Mucosa of descending colon (tissue), 3 donors: ENCODE data around the gene MINDY2. TPM values are rescaled to one million over a fixed set of nuclear protein-coding genes. Genes with fewer than 3 reads are reported as not detected.

Source experiments
- ATAC-seq: fragments of 200-7000 bp; cut with Tn5 transposase; one replicate; pipeline ENCODE4 v1.9.1; 2020; ENCODE audit warnings: mild to moderate bottlenecking, moderate library complexity
- DNase-seq, 3 donors: peaks; one replicate each; pipeline ENCODE4 v3.0.0-alpha.2; 2020
- H3K36me3 ChIP-seq: fragments of 200-600 bp; one replicate; pipeline ENCODE4 v1.8.0; 2021; ENCODE audit warnings: low read depth, mild to moderate bottlenecking
- H3K4me1 ChIP-seq: fragments of 200-600 bp; one replicate; pipeline ENCODE4 v1.8.0; 2021; ENCODE audit warnings: low read depth, mild to moderate bottlenecking
- H3K4me3 ChIP-seq: fragments of 200-600 bp; one replicate; pipeline ENCODE4 v1.8.0; 2021; ENCODE audit warnings: mild to moderate bottlenecking
- H3K9me3 ChIP-seq: fragments of 200-600 bp; one replicate; pipeline ENCODE4 v1.8.0; 2021; ENCODE audit warnings: mild to moderate bottlenecking
- intact Hi-C, 2 donors: fragments of 100-400 bp; cut with DNase I in 1 of 2; cut with micrococcal nuclease in 1 of 2; formaldehyde crosslinking; loops; one replicate each; pipeline versions ENCODE4 v1.11.0 to v1.11.1; 2022; cut with DNase I, micrococcal nuclease
- total RNA-seq, 3 donors: library from RNA; stranded (reverse); fragmentation: NEBNext Ultra II Directional in 2 of 3; extraction: Animal tissue kit (Norgen Biotek cat#: 25700) in 2 of 3; gene quantifications; one replicate each; pipeline versions ENCODE4 v1.2.1 to v1.2.4, GENCODE V29; 2021 to 2023
- TF ChIP-seq, protein P1 (sequence below): fragments of 200-600 bp; IDR thresholded peaks from one replicate; pipeline ENCODE4 v1.8.0; 2022; ENCODE audit warnings: antibody characterized with exemption, mild to moderate bottlenecking
- donor health status: DM: no; HTN: no; CAD: no; lungs with moderate emphysema.
- donor health status: DM: no; HTN: no; CAD: no.
- donor health status: DM: no; HTN: yes; CAD: no.

MINDY2 gene
- total RNA-seq, 3 donors from 2014 or later, result 12.0 to 24.2 (median 13.3) TPM

DNA sequence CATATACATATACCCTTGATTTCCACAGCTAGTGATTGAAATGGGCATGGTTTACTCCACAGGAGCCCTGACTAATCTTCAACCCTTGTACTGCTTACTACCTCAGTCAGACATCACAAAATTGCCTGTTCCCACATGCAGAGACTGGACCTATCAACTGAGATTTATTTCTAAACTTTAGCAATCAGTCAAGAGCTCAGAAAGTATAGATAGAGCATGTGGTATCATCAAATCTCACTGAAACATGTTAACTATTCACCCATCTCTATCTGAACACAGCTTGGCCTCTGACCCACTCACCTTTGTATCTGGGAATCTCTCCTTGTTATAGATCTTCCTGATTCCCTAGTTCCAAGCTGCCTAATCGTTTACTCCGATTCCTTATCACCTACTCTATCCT, 36.2 kb upstream of the MINDY2 start:
- TF ChIP-seq, protein P1, sequence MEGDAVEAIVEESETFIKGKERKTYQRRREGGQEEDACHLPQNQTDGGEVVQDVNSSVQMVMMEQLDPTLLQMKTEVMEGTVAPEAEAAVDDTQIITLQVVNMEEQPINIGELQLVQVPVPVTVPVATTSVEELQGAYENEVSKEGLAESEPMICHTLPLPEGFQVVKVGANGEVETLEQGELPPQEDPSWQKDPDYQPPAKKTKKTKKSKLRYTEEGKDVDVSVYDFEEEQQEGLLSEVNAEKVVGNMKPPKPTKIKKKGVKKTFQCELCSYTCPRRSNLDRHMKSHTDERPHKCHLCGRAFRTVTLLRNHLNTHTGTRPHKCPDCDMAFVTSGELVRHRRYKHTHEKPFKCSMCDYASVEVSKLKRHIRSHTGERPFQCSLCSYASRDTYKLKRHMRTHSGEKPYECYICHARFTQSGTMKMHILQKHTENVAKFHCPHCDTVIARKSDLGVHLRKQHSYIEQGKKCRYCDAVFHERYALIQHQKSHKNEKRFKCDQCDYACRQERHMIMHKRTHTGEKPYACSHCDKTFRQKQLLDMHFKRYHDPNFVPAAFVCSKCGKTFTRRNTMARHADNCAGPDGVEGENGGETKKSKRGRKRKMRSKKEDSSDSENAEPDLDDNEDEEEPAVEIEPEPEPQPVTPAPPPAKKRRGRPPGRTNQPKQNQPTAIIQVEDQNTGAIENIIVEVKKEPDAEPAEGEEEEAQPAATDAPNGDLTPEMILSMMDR, result no peak
- Histone ChIP-seq H3K9me3 (no peaks in the 10 kb centered on the region), H3K4me1 (peaks cover 10% of the 10 kb centered on the region), H3K36me3 (no peaks in the 10 kb centered on the region), H3K4me3 (no peak overlapping the region)
- DNase-seq (no peak), ATAC-seq (peak; percentile 44)
- intact Hi-C loops, result no loop called here

DNA sequence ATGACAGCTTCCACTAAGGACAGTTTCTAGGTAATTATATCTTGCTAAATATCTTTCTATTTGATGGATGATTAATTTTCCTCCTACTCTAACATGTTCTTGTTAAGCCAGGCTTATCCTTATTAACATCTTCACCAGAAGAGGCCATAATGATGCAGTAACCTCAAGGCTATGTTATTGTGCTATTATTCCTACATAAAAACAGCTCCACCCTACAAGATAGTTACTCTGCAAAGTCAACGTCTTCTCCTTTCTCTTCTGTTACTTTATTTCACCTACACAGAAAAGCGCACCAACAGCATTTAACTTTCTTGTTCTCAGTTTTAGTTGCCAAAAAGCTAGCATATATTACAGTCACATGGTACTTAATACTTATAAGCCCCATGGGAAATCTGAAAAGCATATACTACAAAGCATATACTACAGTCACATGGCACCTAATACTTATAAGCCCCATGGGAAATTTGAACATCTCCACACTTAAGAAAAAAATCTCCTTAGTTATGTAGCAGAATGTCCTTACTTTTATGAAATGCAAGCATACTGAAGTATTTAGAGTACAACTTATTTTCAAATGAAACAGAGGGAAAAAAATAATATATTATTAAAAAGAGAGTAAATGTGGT, 35.0 kb upstream of the MINDY2 start:
- Histone ChIP-seq H3K4me3 (no peak overlapping the region), H3K9me3 (no peaks in the 10 kb centered on the region), H3K4me1 (peaks cover 10% of the 10 kb centered on the region), H3K36me3 (no peaks in the 10 kb centered on the region)
- DNase-seq, result no peak
- no peak for ATAC-seq
- intact Hi-C loops, result no loop called here
- TF ChIP-seq, protein P1, result no peak

DNA sequence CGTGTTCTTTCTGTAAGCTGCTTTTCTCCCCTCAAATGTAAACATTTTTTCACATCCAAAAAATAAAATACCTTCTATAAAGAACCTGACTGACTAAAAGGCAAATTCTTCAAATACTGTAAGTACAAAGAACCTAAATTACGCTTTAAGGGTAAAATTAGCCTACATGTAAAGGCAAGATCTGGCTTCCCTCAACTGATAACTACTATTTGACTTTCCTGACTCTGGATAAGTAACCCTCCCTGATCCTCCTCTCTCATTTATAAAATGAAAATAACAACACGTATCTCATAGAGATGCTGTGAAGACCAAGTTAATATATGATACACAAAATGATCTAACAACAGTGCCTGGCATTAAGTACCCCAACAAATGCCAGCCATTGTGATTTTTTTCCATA, 33.8 kb upstream of the MINDY2 start:
- intact Hi-C loops, result no loop called here
- no peak for ATAC-seq
- Histone ChIP-seq H3K9me3 (no peaks in the 10 kb centered on the region), H3K4me3 (no peak overlapping the region), H3K4me1 (peaks cover 10% of the 10 kb centered on the region), H3K36me3 (no peaks in the 10 kb centered on the region)
- TF ChIP-seq, protein P1, result no peak
- no peak for DNase-seq

DNA sequence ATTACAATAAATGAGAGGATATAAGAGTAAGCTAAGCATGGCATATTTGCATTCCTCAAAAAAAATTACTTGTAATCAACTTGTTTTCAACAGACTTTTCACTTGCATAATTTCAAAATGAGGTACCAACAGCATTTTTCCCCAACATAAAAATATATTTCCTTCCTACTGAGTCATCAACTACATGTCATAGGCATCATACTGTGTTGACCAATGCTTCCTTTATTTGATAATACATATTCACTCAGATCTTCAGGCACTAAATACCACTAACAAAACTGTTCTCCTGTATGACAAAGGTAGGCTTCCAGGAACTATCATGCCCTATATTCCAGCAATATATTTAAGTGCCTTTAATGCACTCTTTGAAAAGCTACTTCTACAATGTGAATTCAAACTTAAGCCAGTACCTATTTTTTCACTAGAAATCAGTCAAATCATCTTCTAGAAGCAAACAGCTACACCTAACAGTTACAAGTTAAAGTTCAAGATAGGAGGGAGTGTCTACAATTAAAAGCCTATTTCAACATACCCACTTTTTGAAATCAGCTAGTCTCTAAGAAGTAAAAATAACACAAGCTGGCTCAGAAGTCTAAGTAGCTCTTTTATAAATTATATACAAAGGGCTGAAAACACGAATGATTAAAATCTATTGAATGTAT, 32.9 kb upstream of the MINDY2 start:
- ATAC-seq, result peak; percentile 53
- TF ChIP-seq, protein P1, result no peak
- peaks cover 10% of the 10 kb centered on the region for H3K4me1 ChIP-seq
- no peaks in the 10 kb centered on the region for H3K9me3 ChIP-seq
- H3K4me3 ChIP-seq, result no peak overlapping the region
- no peak for DNase-seq
- intact Hi-C loops, result no loop called here
- no peaks in the 10 kb centered on the region for H3K36me3 ChIP-seq

DNA sequence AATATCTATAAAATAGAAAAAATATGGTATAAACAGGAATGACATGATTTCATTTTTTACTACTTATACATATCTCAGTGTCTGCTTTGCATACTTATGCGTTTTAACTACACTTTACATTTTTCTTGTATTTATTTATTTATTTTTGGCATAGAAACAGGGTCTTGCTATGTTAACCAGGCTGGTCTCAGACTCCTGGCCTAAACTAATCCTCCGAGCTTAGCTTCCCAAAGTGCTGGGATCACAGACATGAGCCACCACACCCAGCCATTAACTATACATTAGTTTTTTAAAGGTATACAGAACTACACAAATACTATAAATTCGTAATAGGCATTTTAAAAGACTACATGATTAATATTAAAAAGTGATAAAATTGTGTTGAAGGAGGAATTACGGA, 30.7 kb upstream of the MINDY2 start:
- no peak for DNase-seq
- Histone ChIP-seq H3K36me3 (no peaks in the 10 kb centered on the region), H3K4me1 (peaks cover 10% of the 10 kb centered on the region), H3K9me3 (no peaks in the 10 kb centered on the region), H3K4me3 (no peak overlapping the region)
- TF ChIP-seq, protein P1, result no peak
- ATAC-seq, result no peak
- intact Hi-C loops, result no loop called here
